CD14-positive monocyte (primary cell): ENCODE results near the gene TMEM86A. TPM values are rescaled to one million over a fixed set of nuclear protein-coding genes. Genes with fewer than 3 reads are reported as not detected.
A peak's percentile ranks its signal among the peaks of the same experiment; 100 is the strongest.

ENCODE experiments used
- DNase-seq, 3 donors: peaks; one replicate each; pipeline ENCODE4 v3.0.0-alpha.2; 2011 to 2022
- H2AFZ ChIP-seq: 2 replicates; pipeline ENCODE4 v1.6.0; 2012; ENCODE audit warnings: mild to moderate bottlenecking, low read depth, low read length, inconsistent platforms; ENCODE audit not compliant: insufficient read depth, poor library complexity, severe bottlenecking
- H3K27ac ChIP-seq, 2 donors: 1 replicate in 1 of 2; 2 replicates in 1 of 2; pipeline ENCODE4 v1.5.1; 2012 to 2013; ENCODE audit warnings: low read length in 2 of 2, control low read depth in 1 of 2, inconsistent platforms in 1 of 2, low read depth in 1 of 2, mild to moderate bottlenecking in 1 of 2
- H3K27me3 ChIP-seq, 2 donors: one replicate each; pipeline versions ENCODE4 v1.6.0 to v1.6.1; 2011 to 2013; ENCODE audit warnings: low read length in 2 of 2; ENCODE audit not compliant: control insufficient read depth in 2 of 2, insufficient read depth in 2 of 2
- H3K36me3 ChIP-seq, 2 donors: replicated peaks in 1 of 2; 1 replicate in 1 of 2; 2 replicates in 1 of 2; pipeline versions ENCODE4 v1.5.1 to v1.6.1; 2012 to 2013; ENCODE audit warnings: low read length in 2 of 2, control low read depth in 1 of 2, inconsistent platforms in 1 of 2, mild to moderate bottlenecking in 1 of 2; ENCODE audit not compliant: insufficient read depth in 2 of 2, control insufficient read depth in 1 of 2
- H3K4me1 ChIP-seq, 2 donors: 1 replicate in 1 of 2; 2 replicates in 1 of 2; pipeline versions ENCODE4 v1.5.1 to v1.6.1; 2012 to 2013; ENCODE audit warnings: low read length in 2 of 2, control low read depth in 1 of 2, inconsistent platforms in 1 of 2, mild to moderate bottlenecking in 1 of 2, moderate library complexity in 1 of 2; ENCODE audit not compliant: insufficient read depth in 2 of 2, control insufficient read depth in 1 of 2
- H3K4me2 ChIP-seq: replicated peaks from 2 replicates; pipeline ENCODE3; 2012; ENCODE audit warnings: low read length, moderate library complexity, mild to moderate bottlenecking; ENCODE audit not compliant: poor library complexity, severe bottlenecking; ENCODE audit errors: extremely low read depth
- H3K4me3 ChIP-seq, 3 experiments: fragments of 200-600 bp in 1 of 3; sonication (generic) in 1 of 3; replicated peaks in 1 of 3; 1 replicate in 2 of 3; 2 replicates in 1 of 3; pipeline ENCODE4 v1.5.1; 2011 to 2013; ENCODE audit warnings: low read length in 3 of 3, mild to moderate bottlenecking in 3 of 3, control low read depth in 2 of 3, low read depth in 2 of 3, inconsistent platforms in 1 of 3, moderate library complexity in 1 of 3
- H3K79me2 ChIP-seq: 2 replicates; pipeline ENCODE4 v1.6.0; 2012; ENCODE audit warnings: mild to moderate bottlenecking, control low read depth, inconsistent platforms, low read length, moderate library complexity; ENCODE audit not compliant: insufficient read depth
- H3K9ac ChIP-seq: 2 replicates; pipeline ENCODE4 v1.6.0; 2017; ENCODE audit warnings: low read length, mild to moderate bottlenecking; ENCODE audit not compliant: insufficient read depth, poor library complexity, severe bottlenecking
- H3K9me3 ChIP-seq, 2 donors: replicated peaks in 1 of 2; 1 replicate in 1 of 2; 2 replicates in 1 of 2; pipeline versions ENCODE4 v1.5.1 to v1.6.1; 2012 to 2013; ENCODE audit warnings: low read length in 2 of 2, control low read depth in 1 of 2; ENCODE audit not compliant: control insufficient read depth in 1 of 2, insufficient read depth in 1 of 2
- H4K20me1 ChIP-seq: 2 replicates; pipeline ENCODE4 v1.6.0; 2012; ENCODE audit warnings: mild to moderate bottlenecking, low read length, control low read depth, moderate library complexity; ENCODE audit not compliant: insufficient read depth
- H3K27ac Mint-ChIP-seq, 7 donors: one replicate each; pipeline ENCODE4 v1.8.0; 2020; ENCODE audit warnings: mild to moderate bottlenecking in 7 of 7, mixed read lengths in 7 of 7, moderate library complexity in 6 of 7, inconsistent platforms in 2 of 7
- H3K27me3 Mint-ChIP-seq, 3 donors: one replicate each; pipeline ENCODE4 v1.8.0; 2021 to 2022; ENCODE audit warnings: low read depth in 3 of 3, mild to moderate bottlenecking in 3 of 3, mixed read lengths in 3 of 3, moderate library complexity in 3 of 3, inconsistent platforms in 1 of 3
- H3K36me3 Mint-ChIP-seq, 2 donors: one replicate each; pipeline ENCODE4 v1.8.0; 2020; ENCODE audit warnings: mixed read lengths in 2 of 2, inconsistent platforms in 1 of 2, mild to moderate bottlenecking in 1 of 2
- H3K4me1 Mint-ChIP-seq: one replicate; pipeline ENCODE4 v1.8.0; 2020; ENCODE audit warnings: mild to moderate bottlenecking, mixed read lengths
- H3K4me3 Mint-ChIP-seq, 2 donors: one replicate each; pipeline ENCODE4 v1.8.0; 2020; ENCODE audit warnings: mild to moderate bottlenecking in 2 of 2, mixed read lengths in 2 of 2, moderate library complexity in 1 of 2
- H3K9me3 Mint-ChIP-seq, 7 donors: one replicate each; pipeline ENCODE4 v1.8.0; 2020 to 2022; ENCODE audit warnings: mixed read lengths in 7 of 7, mild to moderate bottlenecking in 6 of 7, moderate library complexity in 6 of 7, inconsistent platforms in 2 of 7
- WGBS: methylation state at CpG from one replicate; pipeline ENCODE4 v1.1.5; 2013; ENCODE audit warnings: missing lambda C conversion rate; ENCODE audit not compliant: insufficient coverage; 5-methylcytosine and 5-hydroxymethylcytosine counted together
- intact Hi-C, 2 donors: fragments of 100-400 bp; cut with micrococcal nuclease; formaldehyde crosslinking; loops; one replicate each; pipeline versions ENCODE4 v1.15.0 to v1.15.1; 2023
- polyA plus RNA-seq, 3 donors: library from polyadenylated mRNA; depleted of rRNA in 1 of 3; unstranded in 2 of 3; stranded (reverse) in 1 of 3; fragments of 300-500 nt in 2 of 3; fragments of >200 nt in 1 of 3; fragmentation: Illumina TruSeq in 2 of 3; gene quantifications; 1 replicate in 2 of 3; 2 replicates in 1 of 3; pipeline ENCODE4 v1.2.3, GENCODE V29; 2012 to 2021
- TF ChIP-seq, protein P1 (sequence below): fragments of 200-600 bp; IDR thresholded peaks from one replicate; pipeline ENCODE4 v1.8.0; 2022; ENCODE audit warnings: antibody characterized with exemption, mild to moderate bottlenecking

The TMEM86A gene
- polyA plus RNA-seq, 3 donors = 1.3 to 4.3 (median 3.5) TPM

DNA sequence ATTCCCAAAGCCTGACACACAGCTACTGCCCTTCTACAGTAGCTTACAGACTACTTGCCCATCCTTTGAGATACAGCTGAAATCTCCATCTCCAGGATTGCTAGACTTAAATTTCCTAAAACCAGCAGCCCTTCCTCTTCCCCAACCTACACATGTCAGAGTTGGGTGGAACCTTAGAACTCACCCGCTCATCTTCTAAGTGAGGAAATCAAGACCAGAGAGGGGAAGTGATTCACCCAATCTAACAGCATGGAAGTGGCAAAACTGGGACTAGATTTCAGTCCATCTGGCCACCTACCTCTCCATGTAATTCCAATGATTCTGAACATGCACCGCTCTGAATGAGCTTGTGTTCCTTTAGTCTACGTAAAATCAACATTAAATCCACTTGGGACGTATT lies 1.0 kb upstream of the TMEM86A start:
- peak overlapping the region; percentile 86 for H3K4me2 ChIP-seq
- H3K9ac ChIP-seq = no peak overlapping the region
- peaks cover 34% of the 10 kb centered on the region for H3K4me1 Mint-ChIP-seq
- H3K36me3 ChIP-seq = no peaks in the 10 kb centered on the region
- peak overlapping the region; percentile 9 for H2AFZ ChIP-seq
- peaks cover 35 to 40% of the 10 kb centered on the region in 2 donors for H3K4me1 ChIP-seq
- peak overlapping the region; percentile 61 to 85 for H3K4me3 Mint-ChIP-seq
- WGBS = 100% methylated on average over 3 of the region's 4 CpGs
- DNase-seq = peak; percentile 78 to 87 (median 82)
- peak overlapping the region in 1 of 3 experiments; percentile 79 for H3K4me3 ChIP-seq
- H3K27ac Mint-ChIP-seq = peak overlapping the region; percentile 91 to 94 (median 93)
- peaks cover 15 to 16% of the 10 kb centered on the region in 2 donors for H3K36me3 Mint-ChIP-seq
- peaks cover 2 to 8% (median 4%) of the 10 kb centered on the region in 3 donors for H3K27me3 Mint-ChIP-seq
- H3K27me3 ChIP-seq = no peaks in the 10 kb centered on the region
- H3K27ac ChIP-seq = peak overlapping the region; percentile 45 to 77
- no peaks in the 10 kb centered on the region for H3K9me3 ChIP-seq
- no peaks in the 10 kb centered on the region for H3K79me2 ChIP-seq
- TF ChIP-seq, protein P1, sequence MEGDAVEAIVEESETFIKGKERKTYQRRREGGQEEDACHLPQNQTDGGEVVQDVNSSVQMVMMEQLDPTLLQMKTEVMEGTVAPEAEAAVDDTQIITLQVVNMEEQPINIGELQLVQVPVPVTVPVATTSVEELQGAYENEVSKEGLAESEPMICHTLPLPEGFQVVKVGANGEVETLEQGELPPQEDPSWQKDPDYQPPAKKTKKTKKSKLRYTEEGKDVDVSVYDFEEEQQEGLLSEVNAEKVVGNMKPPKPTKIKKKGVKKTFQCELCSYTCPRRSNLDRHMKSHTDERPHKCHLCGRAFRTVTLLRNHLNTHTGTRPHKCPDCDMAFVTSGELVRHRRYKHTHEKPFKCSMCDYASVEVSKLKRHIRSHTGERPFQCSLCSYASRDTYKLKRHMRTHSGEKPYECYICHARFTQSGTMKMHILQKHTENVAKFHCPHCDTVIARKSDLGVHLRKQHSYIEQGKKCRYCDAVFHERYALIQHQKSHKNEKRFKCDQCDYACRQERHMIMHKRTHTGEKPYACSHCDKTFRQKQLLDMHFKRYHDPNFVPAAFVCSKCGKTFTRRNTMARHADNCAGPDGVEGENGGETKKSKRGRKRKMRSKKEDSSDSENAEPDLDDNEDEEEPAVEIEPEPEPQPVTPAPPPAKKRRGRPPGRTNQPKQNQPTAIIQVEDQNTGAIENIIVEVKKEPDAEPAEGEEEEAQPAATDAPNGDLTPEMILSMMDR = no peak
- H4K20me1 ChIP-seq = no peaks in the 10 kb centered on the region
- intact Hi-C loops = loop anchor here (5.0 to 10.0 kb wide), 3 partner anchors 63 to 173 kb away; partner anchors contain the start of genes SPTY2D1 (in 2 of the 2) and TSG101 (in 1 of the 2)
- peaks cover 0 to 6% (median 2%) of the 10 kb centered on the region in 7 donors for H3K9me3 Mint-ChIP-seq

GRCh38 chr11:18699269-18699596 lies 654 bp downstream of the TMEM86A start:
- Histone ChIP-seq H3K4me1 (peaks cover 35 to 40% of the 10 kb centered on the region in 2 donors), H3K36me3 (no peaks in the 10 kb centered on the region), H3K9ac (peak overlapping the region; percentile 79), H3K79me2 (no peaks in the 10 kb centered on the region), H4K20me1 (no peaks in the 10 kb centered on the region), H3K27me3 (peaks cover 0 to 2% of the 10 kb centered on the region in 2 donors), H3K27ac (peak overlapping the region; percentile 31 to 77), H3K4me2 (peak overlapping the region; percentile 86), H3K9me3 (no peaks in the 10 kb centered on the region), H2AFZ (peak overlapping the region; percentile 73), H3K4me3 (peak overlapping the region; percentile 42 to 79 (median 75))
- Mint-ChIP-seq H3K27ac (peak overlapping the region; percentile 35 to 88 (median 79)), H3K36me3 (peaks cover 16 to 25% of the 10 kb centered on the region in 2 donors), H3K9me3 (peaks cover 0 to 1% (median 0%) of the 10 kb centered on the region in 7 donors), H3K4me3 (peak overlapping the region; percentile 79 to 87), H3K27me3 (peaks cover 6 to 12% (median 10%) of the 10 kb centered on the region in 3 donors), H3K4me1 (peaks cover 34% of the 10 kb centered on the region)
- 0% methylated on average over 5 of the region's 9 CpGs for WGBS
- DNase-seq = no peak
- intact Hi-C loops = loop anchor here (5.0 to 10.0 kb wide), 3 partner anchors 64 to 174 kb away; partner anchors contain the start of genes SPTY2D1 (in 2 of the 2) and TSG101 (in 1 of the 2)
- TF ChIP-seq, protein P1 = no peak
